Suppressor macrophage treated with lipopolysaccharide for 1 hour (primary cell): ENCODE measurements around the gene SIT1.
A peak's percentile ranks its signal among the peaks of the same experiment; 100 is the strongest.
"Not testable (repeated sequence)": the region's sequence is repeated elsewhere in the genome, so short reads cannot be mapped to it uniquely, and the experiment has no call there.

Experiments
- DNase-seq, 3 donors: peaks; one replicate each; pipeline ENCODE4 v3.0.0-alpha.2; 2020 to 2022

SIT1 gene

GRCh38 chr9:35635730-35636129 lies 15.0 kb downstream of the SIT1 start:
- no peak for DNase-seq

- DNase-seq: no peak
Measured at GRCh38 chr9:35629597-35629996, 21.1 kb downstream of the SIT1 start.

- peak; percentile 45 to 49 (median 47) for DNase-seq
Measured at GRCh38 chr9:35628389-35628991, 22.2 kb downstream of the SIT1 start.

GRCh38 chr9:35627575-35627974 lies 23.2 kb downstream of the SIT1 start:
- no peak for DNase-seq

GRCh38 chr9:35619800-35620158 lies 31.0 kb downstream of the SIT1 start:
- no peak for DNase-seq

- peak; percentile 35 to 64 (median 58) for DNase-seq
Measured at GRCh38 chr9:35618854-35619799, 31.6 kb downstream of the SIT1 start.

- DNase-seq: peak; percentile 66 to 72 (median 71)
Measured at GRCh38 chr9:35618325-35618727, 32.4 kb downstream of the SIT1 start, which contains the start of gene CD72. TSS of gene CD72 (minus strand) at chr9:35618413. CDS start at chr9:35618303, 110 bp downstream.

- DNase-seq: no peak
Measured at GRCh38 chr9:35617548-35617947, 33.2 kb downstream of the SIT1 start.

- peak; percentile 89 to 93 (median 92) for DNase-seq
Measured at GRCh38 chr9:35616681-35617459, 33.9 kb downstream of the SIT1 start.

GRCh38 chr9:35615981-35616680 lies 34.6 kb downstream of the SIT1 start:
- DNase-seq: no peak

GRCh38 chr9:35612843-35613242 lies 37.9 kb downstream of the SIT1 start:
- no peak for DNase-seq

GRCh38 chr9:35612066-35612465 lies 38.7 kb downstream of the SIT1 start:
- DNase-seq: not testable (repeated sequence)

- DNase-seq: peak; percentile 70 to 74 (median 71)
Measured at GRCh38 chr9:35611230-35611797, 39.4 kb downstream of the SIT1 start.

- DNase-seq: no peak
Measured at GRCh38 chr9:35609820-35610163, 40.9 kb downstream of the SIT1 start.

GRCh38 chr9:35609001-35609819 lies 41.5 kb downstream of the SIT1 start:
- DNase-seq: no peak

GRCh38 chr9:35608221-35608620 lies 42.5 kb downstream of the SIT1 start:
- DNase-seq: no peak

- no peak for DNase-seq
Measured at GRCh38 chr9:35606726-35607125, 44.0 kb downstream of the SIT1 start.

- DNase-seq: no peak
Measured at GRCh38 chr9:35606138-35606504, 44.6 kb downstream of the SIT1 start.

- DNase-seq: peak in 2 of 3 donors; percentile 20 to 23
Measured at GRCh38 chr9:35605351-35606137, 45.2 kb downstream of the SIT1 start.

- peak; percentile 66 to 87 (median 71) for DNase-seq
Measured at GRCh38 chr9:35604578-35605350, 46.0 kb downstream of the SIT1 start, which contains the start of gene TESK1. TSS of gene TESK1 (plus strand) at chr9:35605262. CDS start at chr9:35605620, 358 bp downstream.
